Lower leg skin (tissue), 3 donors: ENCODE results near the gene POU5F2.

Experiments used
- CTCF ChIP-seq, 3 donors: fragments of 450-650 bp; IDR thresholded peaks; one replicate each; pipeline ENCODE4 v1.5.1; 2016; ENCODE audit warnings: antibody characterized with exemption in 3 of 3, mild to moderate bottlenecking in 3 of 3, moderate library complexity in 2 of 3
- POLR2A ChIP-seq, 2 donors: fragments of 450-650 bp; IDR thresholded peaks; one replicate each; pipeline ENCODE4 v1.6.1; 2016 to 2017; ENCODE audit warnings: antibody characterized with exemption in 2 of 2, mild to moderate bottlenecking in 1 of 2, moderate library complexity in 1 of 2

GRCh38 chr5:93736284-93736683 lies 5.1 kb downstream of the POU5F2 start:
- TF ChIP-seq CTCF (IDR thresholded peaks at IDR 0.05) (no peak), POLR2A (IDR thresholded peaks at IDR 0.05) (no peak)
